Gastrocnemius medialis (tissue), 4 donors: ENCODE data around the gene PTER. TPM values are rescaled to one million over a fixed set of nuclear protein-coding genes. Genes with fewer than 3 reads are reported as not detected.

Experiments used
- ATAC-seq, 2 donors: fragments of 150-250 bp; one replicate each; pipeline ENCODE4 v1.9.1; 2016
- DNase-seq, 2 donors: peaks; one replicate each; pipeline ENCODE4 v3.0.0-alpha.2; 2019
- H3K27ac ChIP-seq, 4 donors: fragments of 200-600 bp; sonication (generic); 1 replicate in 1 of 4; 2 replicates in 3 of 4; pipeline ENCODE4 v1.5.1; 2016 to 2018; ENCODE audit warnings: mild to moderate bottlenecking in 2 of 4, moderate library complexity in 1 of 4
- H3K27me3 ChIP-seq, 3 donors: fragments of 200-600 bp; sonication (generic) in 2 of 3; 1 replicate in 1 of 3; 2 replicates in 2 of 3; pipeline versions ENCODE4 v1.5.1 to v1.6.0; 2016 to 2019; ENCODE audit warnings: mild to moderate bottlenecking in 1 of 3, moderate library complexity in 1 of 3
- H3K36me3 ChIP-seq, 2 donors: fragments of 200-600 bp; sonication (generic) in 1 of 2; one replicate each; pipeline ENCODE4 v1.5.1; 2017 to 2018
- H3K4me1 ChIP-seq, 2 donors: fragments of 200-600 bp; sonication (generic) in 1 of 2; one replicate each; pipeline ENCODE4 v1.5.1; 2016 to 2017; ENCODE audit warnings: mild to moderate bottlenecking in 2 of 2
- H3K4me3 ChIP-seq, 4 donors: fragments of 200-600 bp; sonication (generic) in 3 of 4; 1 replicate in 1 of 4; 2 replicates in 3 of 4; pipeline ENCODE4 v1.5.1; 2016 to 2019; ENCODE audit warnings: mild to moderate bottlenecking in 2 of 4
- H3K9me3 ChIP-seq, 3 donors: fragments of 200-600 bp; sonication (generic) in 2 of 3; 1 replicate in 1 of 3; 2 replicates in 2 of 3; pipeline ENCODE4 v1.5.1; 2016 to 2019
- CTCF ChIP-seq, 5 experiments: fragments of 450-650 bp in 3 of 5; fragments of 200-600 bp in 2 of 5; sonication (generic) in 2 of 5; IDR thresholded peaks in 4 of 5; conservative IDR thresholded peaks in 1 of 5; 1 replicate in 4 of 5; 2 replicates in 1 of 5; pipeline ENCODE4 v1.5.1; 2016 to 2019; ENCODE audit warnings: antibody characterized with exemption in 5 of 5, mild to moderate bottlenecking in 3 of 5, moderate library complexity in 3 of 5
- POLR2A ChIP-seq, 2 donors: fragments of 450-650 bp; IDR thresholded peaks; one replicate each; pipeline ENCODE4 v1.6.1; 2017; ENCODE audit warnings: antibody characterized with exemption in 2 of 2, mild to moderate bottlenecking in 2 of 2, moderate library complexity in 2 of 2
- in situ Hi-C, 4 donors: fragments of 200-750 bp; cut with MboI; loops; one replicate each; pipeline versions ENCODE4 v1.15.0 to v1.8.0; 2017; ENCODE audit warnings: low sequenced_read_pairs in 4 of 4
- intact Hi-C: fragments of 100-400 bp; cut with DNase I; formaldehyde crosslinking; loops from one replicate; pipeline ENCODE4 v1.15.1; 2023; ENCODE audit warnings: low total_unique reads
- total RNA-seq, 4 donors: library from RNA; depleted of rRNA; stranded (reverse); fragments of >200 nt; gene quantifications; one replicate each; pipeline versions ENCODE4 v1.1.0 to v1.2.3, GENCODE V29; 2016

The PTER gene
- total RNA-seq, 4 donors from 2014 or later, result 6.5 to 10.4 (median 8.5) TPM

- peaks cover 0 to 5% of the 10 kb centered on the region in 2 donors for H3K4me1 ChIP-seq
- H3K9me3 ChIP-seq, result no peaks in the 10 kb centered on the region
- no peaks in the 10 kb centered on the region for H3K36me3 ChIP-seq
- in situ Hi-C loops (no loop called here), intact Hi-C loops (no loop called here)
- no peak overlapping the region for H3K4me3 ChIP-seq
- H3K27ac ChIP-seq, result no peak overlapping the region
- no peaks in the 10 kb centered on the region for H3K27me3 ChIP-seq
- TF ChIP-seq POLR2A (IDR thresholded peaks at IDR 0.05), result no peak
- no peak for TF ChIP-seq CTCF (IDR thresholded peaks at IDR 0.05 in 4 of 5, conservative IDR thresholded peaks at IDR 0.05 in 1 of 5)
- DNase-seq, result no peak
- no peak for ATAC-seq
Observed at GRCh38 chr10:16483241-16483917, 46.6 kb downstream of the PTER start.

GRCh38 chr10:16490511-16490910 is 53.7 kb downstream of the PTER start:
- Histone ChIP-seq H3K27ac (no peak overlapping the region), H3K4me3 (no peak overlapping the region), H3K36me3 (no peaks in the 10 kb centered on the region), H3K9me3 (no peaks in the 10 kb centered on the region), H3K4me1 (no peaks in the 10 kb centered on the region), H3K27me3 (no peaks in the 10 kb centered on the region)
- in situ Hi-C loops, result no loop called here
- ATAC-seq (no peak), DNase-seq (no peak)
- TF ChIP-seq CTCF (IDR thresholded peaks at IDR 0.05 in 4 of 5, conservative IDR thresholded peaks at IDR 0.05 in 1 of 5) (no peak), POLR2A (IDR thresholded peaks at IDR 0.05) (no peak)
- intact Hi-C loops, result no loop called here

- no peak for ATAC-seq
- no peak overlapping the region for H3K27ac ChIP-seq
- no peak overlapping the region for H3K4me3 ChIP-seq
- no peaks in the 10 kb centered on the region for H3K27me3 ChIP-seq
- in situ Hi-C loops, result no loop called here
- intact Hi-C loops, result no loop called here
- TF ChIP-seq POLR2A (IDR thresholded peaks at IDR 0.05) (no peak), CTCF (IDR thresholded peaks at IDR 0.05 in 4 of 5, conservative IDR thresholded peaks at IDR 0.05 in 1 of 5) (no peak)
- DNase-seq, result no peak
- H3K4me1 ChIP-seq, result no peaks in the 10 kb centered on the region
- H3K36me3 ChIP-seq, result no peaks in the 10 kb centered on the region
- H3K9me3 ChIP-seq, result no peaks in the 10 kb centered on the region
Observed at GRCh38 chr10:16491933-16492332, 55.1 kb downstream of the PTER start.

GRCh38 chr10:16493884-16494536 is 57.2 kb downstream of the PTER start:
- ATAC-seq (no peak), DNase-seq (no peak)
- no peaks in the 10 kb centered on the region for H3K27me3 ChIP-seq
- no peak overlapping the region for H3K27ac ChIP-seq
- H3K9me3 ChIP-seq, result no peaks in the 10 kb centered on the region
- no peak overlapping the region for H3K4me3 ChIP-seq
- in situ Hi-C loops (no loop called here), intact Hi-C loops (no loop called here)
- no peaks in the 10 kb centered on the region for H3K36me3 ChIP-seq
- no peaks in the 10 kb centered on the region for H3K4me1 ChIP-seq
- TF ChIP-seq POLR2A (IDR thresholded peaks at IDR 0.05) (no peak), CTCF (IDR thresholded peaks at IDR 0.05 in 4 of 5, conservative IDR thresholded peaks at IDR 0.05 in 1 of 5) (no peak)
